HEK293 (cell line): ENCODE results near the gene OPHN1.

Experiments
- GFI1B ChIP-seq: fragments of 450-650 bp; formaldehyde crosslinking; IDR thresholded peaks from 2 replicates; pipeline ENCODE4 v1.5.1; 2016; ENCODE audit warnings: missing biosample characterization, missing genetic modification characterization
- GLI2 ChIP-seq: fragments of 450-650 bp; formaldehyde crosslinking; IDR thresholded peaks from 2 replicates; pipeline ENCODE4; 2017; ENCODE audit warnings: missing biosample characterization, missing genetic modification characterization, low read depth, borderline replicate concordance
- KLF7 ChIP-seq: fragments of 450-650 bp; formaldehyde crosslinking; IDR thresholded peaks from 2 replicates; pipeline ENCODE4 v1.5.1; 2016; ENCODE audit warnings: missing biosample characterization, missing genetic modification characterization, borderline replicate concordance
- OVOL3 ChIP-seq: fragments of 450-650 bp; formaldehyde crosslinking; IDR thresholded peaks from 2 replicates; pipeline ENCODE4 v1.5.1; 2016; ENCODE audit warnings: missing biosample characterization, missing genetic modification characterization
- REST ChIP-seq: fragments of 450-650 bp; formaldehyde crosslinking; IDR thresholded peaks from 2 replicates; pipeline ENCODE4 v1.5.1; 2016; ENCODE audit warnings: missing biosample characterization, missing genetic modification characterization
- ZBTB21 ChIP-seq: fragments of 450-650 bp; formaldehyde crosslinking; IDR thresholded peaks from 2 replicates; pipeline ENCODE4 v1.5.1; 2017; ENCODE audit warnings: missing biosample characterization, missing genetic modification characterization
- ZFP37 ChIP-seq: fragments of 450-650 bp; formaldehyde crosslinking; IDR thresholded peaks from 2 replicates; pipeline ENCODE4 v1.5.1; 2016; ENCODE audit warnings: missing biosample characterization, missing genetic modification characterization
- ZNF121 ChIP-seq: fragments of 450-650 bp; formaldehyde crosslinking; IDR thresholded peaks from 2 replicates; pipeline ENCODE4 v1.5.1; 2016; ENCODE audit warnings: missing biosample characterization, missing genetic modification characterization
- ZNF138 ChIP-seq: fragments of 450-650 bp; formaldehyde crosslinking; IDR thresholded peaks from 2 replicates; pipeline ENCODE4 v1.5.1; 2016; ENCODE audit warnings: missing biosample characterization, missing genetic modification characterization, borderline replicate concordance
- ZNF140 ChIP-seq: fragments of 450-650 bp; formaldehyde crosslinking; IDR thresholded peaks from 2 replicates; pipeline ENCODE4 v1.5.1; 2016; ENCODE audit warnings: missing biosample characterization, missing genetic modification characterization
- ZNF18 ChIP-seq: fragments of 450-650 bp; formaldehyde crosslinking; IDR thresholded peaks from 2 replicates; pipeline ENCODE4 v1.5.1; 2016; ENCODE audit warnings: missing biosample characterization, missing genetic modification characterization
- ZNF19 ChIP-seq: fragments of 450-650 bp; formaldehyde crosslinking; IDR thresholded peaks from 2 replicates; pipeline ENCODE4; 2016; ENCODE audit warnings: missing biosample characterization, missing genetic modification characterization, low read depth
- ZNF292 ChIP-seq: fragments of 450-650 bp; formaldehyde crosslinking; IDR thresholded peaks from 2 replicates; pipeline ENCODE4 v1.5.1; 2016; ENCODE audit warnings: low read depth, missing biosample characterization, missing genetic modification characterization, borderline replicate concordance
- ZNF354C ChIP-seq: fragments of 450-650 bp; formaldehyde crosslinking; IDR thresholded peaks from 2 replicates; pipeline ENCODE4 v1.5.1; 2016; ENCODE audit warnings: missing biosample characterization, missing genetic modification characterization, low read depth, borderline replicate concordance
- ZNF394 ChIP-seq: fragments of 450-650 bp; formaldehyde crosslinking; IDR thresholded peaks from 2 replicates; pipeline ENCODE4 v1.5.1; 2016; ENCODE audit warnings: missing biosample characterization, missing genetic modification characterization, mild to moderate bottlenecking, moderate library complexity, borderline replicate concordance
- ZNF404 ChIP-seq: fragments of 450-650 bp; formaldehyde crosslinking; IDR thresholded peaks from 2 replicates; pipeline ENCODE4 v1.5.1; 2017; ENCODE audit warnings: missing biosample characterization, missing genetic modification characterization
- ZNF433 ChIP-seq: fragments of 450-650 bp; formaldehyde crosslinking; IDR thresholded peaks from 2 replicates; pipeline ENCODE4 v1.5.1; 2016; ENCODE audit warnings: missing biosample characterization, missing genetic modification characterization, low read depth
- ZNF510 ChIP-seq: fragments of 450-650 bp; formaldehyde crosslinking; IDR thresholded peaks from 2 replicates; pipeline ENCODE4 v1.5.1; 2018; ENCODE audit warnings: mild to moderate bottlenecking, missing genetic modification characterization, missing biosample characterization; ENCODE audit not compliant: insufficient replicate concordance
- ZNF518A ChIP-seq: fragments of 450-650 bp; formaldehyde crosslinking; conservative IDR thresholded peaks from 2 replicates; pipeline ENCODE4 v1.5.1; 2016; ENCODE audit warnings: low read depth, missing biosample characterization, missing genetic modification characterization
- ZNF530 ChIP-seq: fragments of 450-650 bp; formaldehyde crosslinking; IDR thresholded peaks from 2 replicates; pipeline ENCODE4 v1.5.1; 2016; ENCODE audit warnings: low read depth, missing biosample characterization, missing genetic modification characterization
- ZNF555 ChIP-seq: fragments of 450-650 bp; formaldehyde crosslinking; conservative IDR thresholded peaks from 2 replicates; pipeline ENCODE4 v1.5.1; 2017; ENCODE audit warnings: missing biosample characterization, mild to moderate bottlenecking, missing genetic modification characterization, inconsistent platforms
- ZNF558 ChIP-seq: fragments of 450-650 bp; formaldehyde crosslinking; IDR thresholded peaks from 2 replicates; pipeline ENCODE4 v1.5.1; 2016; ENCODE audit warnings: missing biosample characterization, missing genetic modification characterization
- ZNF560 ChIP-seq: fragments of 450-650 bp; formaldehyde crosslinking; IDR thresholded peaks from 2 replicates; pipeline ENCODE4 v1.5.1; 2017; ENCODE audit warnings: missing biosample characterization, missing genetic modification characterization, borderline replicate concordance
- ZNF580 ChIP-seq: fragments of 450-650 bp; formaldehyde crosslinking; IDR thresholded peaks from 2 replicates; pipeline ENCODE4 v1.5.1; 2016; ENCODE audit warnings: missing biosample characterization, missing genetic modification characterization
- ZNF623 ChIP-seq: fragments of 450-650 bp; formaldehyde crosslinking; IDR thresholded peaks from 2 replicates; pipeline ENCODE4 v1.5.1; 2016; ENCODE audit warnings: missing biosample characterization, missing genetic modification characterization
- ZNF664 ChIP-seq: fragments of 450-650 bp; formaldehyde crosslinking; IDR thresholded peaks from 2 replicates; pipeline ENCODE4 v1.5.1; 2016; ENCODE audit warnings: missing biosample characterization, missing genetic modification characterization
- TF ChIP-seq, protein P1 (sequence below): fragments of 450-650 bp; formaldehyde crosslinking; IDR thresholded peaks from 2 replicates; pipeline ENCODE4 v1.5.1; 2016; ENCODE audit warnings: missing biosample characterization, missing genetic modification characterization, borderline replicate concordance

Gene OPHN1

DNA sequence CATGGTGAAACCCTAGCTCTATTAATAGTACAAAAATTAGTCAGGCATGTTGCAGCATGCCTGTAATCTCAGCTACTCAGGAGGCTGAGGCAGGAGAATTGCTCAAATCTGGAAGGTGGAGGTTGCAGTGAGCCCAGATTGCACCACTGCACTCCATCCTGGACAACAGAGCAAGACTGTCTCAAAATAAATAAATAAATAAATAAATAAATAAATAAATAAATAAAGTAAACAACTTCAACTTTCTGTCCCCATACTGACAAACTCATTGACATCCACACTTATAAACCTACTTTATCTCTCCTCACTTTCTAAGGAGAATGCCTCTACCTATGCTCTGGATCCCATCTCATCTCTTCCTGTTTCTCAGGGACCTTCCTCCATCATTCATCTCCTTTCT, 354.5 kb downstream of the OPHN1 start (continued):
- TF ChIP-seq REST (tag by site-specific recombination) (peak; percentile 73; the same call in 1 of the 2 replicates), ZNF560 (peak; percentile 90), KLF7 (tag by site-specific recombination) (peak; percentile 63; the same call in 1 of the 2 replicates), ZNF558 (tag by site-specific recombination) (peak; percentile 54; the same call in 1 of the 2 replicates), GLI2 (tag by site-specific recombination) (peak; percentile 72; the same call in 1 of the 2 replicates), ZNF354C (0 out of 2 replicates have a peak, but pooled peaks have one; percentile 59), ZNF404 (tag by site-specific recombination) (0 out of 2 replicates have a peak, but pooled peaks have one; percentile 37), ZNF292 (peak; percentile 87; the same call in 1 of the 2 replicates), ZFP37 (tag by site-specific recombination) (peak; percentile 65; the same call in 1 of the 2 replicates), ZNF18 (tag by site-specific recombination) (0 out of 2 replicates have a peak, but pooled peaks have one; percentile 45), ZNF580 (peak; percentile 74; the same call in 1 of the 2 replicates), ZNF664 (tag by site-specific recombination) (peak; percentile 46), ZNF121 (peak; percentile 39; the same call in 1 of the 2 replicates), ZNF623 (tag by site-specific recombination) (peak; percentile 69), ZNF140 (tag by site-specific recombination) (peak; percentile 95), OVOL3 (tag by site-specific recombination) (peak; percentile 58; the same call in 1 of the 2 replicates), ZNF138 (0 out of 2 replicates have a peak, but pooled peaks have one; percentile 69), ZBTB21 (tag by site-specific recombination) (0 out of 2 replicates have a peak, but pooled peaks have one; percentile 34), ZNF555 (tag by site-specific recombination) (peak; percentile 91), GFI1B (tag by site-specific recombination) (peak; percentile 74), ZNF433 (tag by site-specific recombination) (peak; percentile 93), ZNF394 (tag by site-specific recombination) (peak; percentile 90), ZNF510 (peak; percentile 92), ZNF19 (tag by site-specific recombination) (peak; percentile 83; the same call in 1 of the 2 replicates), ZNF518A (tag by site-specific recombination) (peak; percentile 89), ZNF530 (tag by site-specific recombination) (peak; percentile 65; the same call in 1 of the 2 replicates)
- TF ChIP-seq, protein P1, sequence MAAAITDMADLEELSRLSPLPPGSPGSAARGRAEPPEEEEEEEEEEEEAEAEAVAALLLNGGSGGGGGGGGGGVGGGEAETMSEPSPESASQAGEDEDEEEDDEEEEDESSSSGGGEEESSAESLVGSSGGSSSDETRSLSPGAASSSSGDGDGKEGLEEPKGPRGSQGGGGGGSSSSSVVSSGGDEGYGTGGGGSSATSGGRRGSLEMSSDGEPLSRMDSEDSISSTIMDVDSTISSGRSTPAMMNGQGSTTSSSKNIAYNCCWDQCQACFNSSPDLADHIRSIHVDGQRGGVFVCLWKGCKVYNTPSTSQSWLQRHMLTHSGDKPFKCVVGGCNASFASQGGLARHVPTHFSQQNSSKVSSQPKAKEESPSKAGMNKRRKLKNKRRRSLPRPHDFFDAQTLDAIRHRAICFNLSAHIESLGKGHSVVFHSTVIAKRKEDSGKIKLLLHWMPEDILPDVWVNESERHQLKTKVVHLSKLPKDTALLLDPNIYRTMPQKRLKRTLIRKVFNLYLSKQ (tag by site-specific recombination), result peak; percentile 92; the same call in 1 of the 2 replicates
